H1 (cell line): ENCODE results near the gene FARS2.

Experiments used
- CHD2 ChIP-seq: IDR thresholded peaks from 2 replicates; pipeline ENCODE4 v1.6.1; 2012; ENCODE audit warnings: low read length, improper control_type of control experiment
- CTCF ChIP-seq, 3 experiments: IDR thresholded peaks; 1 replicate in 2 of 3; 2 replicates in 1 of 3; pipeline versions ENCODE4 v1.5.1 to v1.6.1; 2011; ENCODE audit warnings: low read length in 3 of 3, mild to moderate bottlenecking in 3 of 3, inconsistent platforms in 2 of 3, low read depth in 1 of 3, moderate library complexity in 1 of 3; ENCODE audit not compliant: insufficient read depth in 1 of 3; ENCODE audit errors: control extremely low read depth in 1 of 3
- EZH2 ChIP-seq: fragments of 200-600 bp; sonication (generic); IDR thresholded peaks from 2 replicates; pipeline ENCODE4 v1.7.1; 2012; ENCODE audit warnings: low read depth, mild to moderate bottlenecking, moderate library complexity, low read length, inconsistent platforms; ENCODE audit not compliant: severe bottlenecking
- HDAC2 ChIP-seq, 2 experiments: fragments of 300-600 bp in 1 of 2; sonication (generic) in 1 of 2; IDR thresholded peaks; 2 replicates each; pipeline ENCODE4 v1.6.1; 2011 to 2012; ENCODE audit warnings: low read depth in 2 of 2, low read length in 2 of 2, mild to moderate bottlenecking in 2 of 2, moderate library complexity in 2 of 2, borderline replicate concordance in 1 of 2, inconsistent platforms in 1 of 2
- JUND ChIP-seq: IDR thresholded peaks from 2 replicates; pipeline ENCODE4 v1.6.1; 2011; ENCODE audit warnings: mild to moderate bottlenecking, improper control_type of control experiment, low read length
- MAX ChIP-seq: IDR thresholded peaks from 2 replicates; pipeline ENCODE4 v1.6.1; 2012; ENCODE audit warnings: inconsistent platforms
- PHF8 ChIP-seq: fragments of 200-600 bp; sonication (generic); conservative IDR thresholded peaks from 2 replicates; pipeline ENCODE4 v1.7.1; 2012; ENCODE audit warnings: low read depth, mild to moderate bottlenecking, inconsistent platforms, low read length, moderate library complexity
- POLR2A ChIP-seq, 2 experiments: IDR thresholded peaks; 1 replicate in 1 of 2; 2 replicates in 1 of 2; pipeline ENCODE4 v1.6.1; 2011; ENCODE audit warnings: low read depth in 2 of 2, low read length in 2 of 2, mild to moderate bottlenecking in 2 of 2; ENCODE audit errors: control extremely low read depth in 1 of 2
- RAD21 ChIP-seq, 2 experiments: IDR thresholded peaks in 1 of 2; conservative IDR thresholded peaks in 1 of 2; 2 replicates each; pipeline ENCODE4 v1.6.1; 2011; ENCODE audit warnings: low read depth in 2 of 2, low read length in 2 of 2, improper control_type of control experiment in 1 of 2, inconsistent platforms in 1 of 2, mild to moderate bottlenecking in 1 of 2, moderate library complexity in 1 of 2
- TF ChIP-seq, protein P1 (sequence below): IDR thresholded peaks from 2 replicates; pipeline ENCODE4 v1.6.1; 2011; ENCODE audit warnings: low read length, improper control_type of control experiment

DNA sequence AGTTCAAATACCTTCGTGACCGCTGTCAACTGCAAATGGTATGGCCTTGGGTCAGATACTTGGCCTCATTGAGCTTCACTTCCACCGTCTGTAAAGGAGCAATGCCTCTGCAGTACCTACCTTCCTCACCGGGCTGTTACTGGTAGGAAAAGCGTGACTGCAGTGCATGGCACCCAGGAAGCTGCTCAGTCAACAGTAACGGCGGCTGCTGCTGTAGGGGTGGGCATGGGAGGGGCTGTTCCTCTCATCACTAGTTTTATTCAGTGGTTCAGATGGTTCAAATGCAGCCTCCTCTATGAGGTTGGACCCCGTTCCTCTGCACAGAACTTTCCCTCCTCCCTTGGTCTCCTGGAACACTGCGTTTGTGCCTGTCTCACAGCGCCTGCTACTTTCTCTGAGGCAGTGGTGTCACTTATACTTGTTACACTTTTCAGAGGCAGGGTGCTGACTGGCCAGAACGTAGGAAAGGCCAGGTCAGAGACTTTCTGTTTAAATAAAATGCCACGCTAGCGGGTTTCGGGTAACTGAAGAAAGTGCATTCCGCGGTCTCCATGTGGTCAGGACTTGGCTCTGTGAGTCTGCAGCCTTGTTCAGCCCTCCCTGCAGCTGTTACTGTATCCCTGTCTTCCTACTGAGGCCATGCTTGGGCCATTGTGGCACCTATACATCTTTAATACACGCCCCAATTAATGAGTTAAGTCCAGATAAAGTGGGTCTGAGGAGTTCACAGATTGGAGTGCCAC lies 465.8 kb downstream of the FARS2 start:
- TF ChIP-seq JUND (no peak), PHF8 (no peak), CTCF (IDR thresholded peaks at IDR 0.05; ENCODE audit: control extremely low read depth in 1 of 3, insufficient read depth in 1 of 3, low read depth in 1 of 3, low read length in 3 of 3) (no peak), HDAC2 (IDR thresholded peaks at IDR 0.05; ENCODE audit: borderline replicate concordance in 1 of 2, low read depth in 2 of 2, low read length in 2 of 2) (no peak), POLR2A (IDR thresholded peaks at IDR 0.05; ENCODE audit: control extremely low read depth in 1 of 2, low read depth in 2 of 2, low read length in 2 of 2) (no peak), MAX (no peak), CHD2 (no peak), EZH2 (no peak), RAD21 (IDR thresholded peaks at IDR 0.05 in 1 of 2, conservative IDR thresholded peaks at IDR 0.05 in 1 of 2; ENCODE audit: low read depth in 2 of 2, low read length in 2 of 2) (no peak)
- TF ChIP-seq, protein P1, sequence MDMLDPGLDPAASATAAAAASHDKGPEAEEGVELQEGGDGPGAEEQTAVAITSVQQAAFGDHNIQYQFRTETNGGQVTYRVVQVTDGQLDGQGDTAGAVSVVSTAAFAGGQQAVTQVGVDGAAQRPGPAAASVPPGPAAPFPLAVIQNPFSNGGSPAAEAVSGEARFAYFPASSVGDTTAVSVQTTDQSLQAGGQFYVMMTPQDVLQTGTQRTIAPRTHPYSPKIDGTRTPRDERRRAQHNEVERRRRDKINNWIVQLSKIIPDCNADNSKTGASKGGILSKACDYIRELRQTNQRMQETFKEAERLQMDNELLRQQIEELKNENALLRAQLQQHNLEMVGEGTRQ = no peak
